Spleen (tissue), 11 donors: ENCODE results near the gene SFXN2. TPM values are rescaled to one million over a fixed set of nuclear protein-coding genes. Genes with fewer than 3 reads are reported as not detected.

Experiments
- DNase-seq: peaks from one replicate; pipeline ENCODE4 v3.0.0-alpha.2; 2020
- H3K27ac ChIP-seq, 8 donors: fragments of 200-600 bp; sonication (generic) in 7 of 8; 1 replicate in 4 of 8; 2 replicates in 4 of 8; pipeline versions ENCODE4 v1.5.0 to v1.8.0; 2016 to 2021; ENCODE audit warnings: inconsistent platforms in 4 of 8, mild to moderate bottlenecking in 4 of 8, moderate library complexity in 1 of 8
- H3K27me3 ChIP-seq, 7 donors: fragments of 200-600 bp; sonication (generic) in 6 of 7; replicated peaks in 1 of 7; 1 replicate in 4 of 7; 2 replicates in 3 of 7; pipeline versions ENCODE4 v1.5.0 to v1.8.0; 2016 to 2021; ENCODE audit warnings: inconsistent platforms in 3 of 7, mild to moderate bottlenecking in 1 of 7
- H3K36me3 ChIP-seq, 6 donors: fragments of 200-600 bp; sonication (generic) in 5 of 6; 1 replicate in 4 of 6; 2 replicates in 2 of 6; pipeline versions ENCODE4 v1.5.0 to v1.8.0; 2016 to 2021; ENCODE audit warnings: inconsistent platforms in 2 of 6
- H3K4me1 ChIP-seq, 6 donors: fragments of 200-600 bp; sonication (generic) in 5 of 6; 1 replicate in 3 of 6; 2 replicates in 3 of 6; pipeline versions ENCODE4 v1.5.0 to v1.8.0; 2016 to 2021; ENCODE audit warnings: inconsistent platforms in 3 of 6
- H3K4me3 ChIP-seq, 8 donors: fragments of 200-600 bp; sonication (generic) in 7 of 8; 1 replicate in 4 of 8; 2 replicates in 4 of 8; pipeline versions ENCODE4 v1.5.0 to v1.8.0; 2016 to 2021; ENCODE audit warnings: inconsistent platforms in 4 of 8, mild to moderate bottlenecking in 4 of 8, moderate library complexity in 2 of 8
- H3K9me3 ChIP-seq, 8 donors: fragments of 200-600 bp; sonication (generic) in 7 of 8; 1 replicate in 4 of 8; 2 replicates in 4 of 8; pipeline versions ENCODE4 v1.5.0 to v1.8.0; 2016 to 2021; ENCODE audit warnings: inconsistent platforms in 4 of 8
- CTCF ChIP-seq, 11 experiments: fragments of 200-600 bp in 7 of 11; fragments of 450-650 bp in 4 of 11; sonication (generic) in 4 of 11; IDR thresholded peaks in 8 of 11; conservative IDR thresholded peaks in 3 of 11; 1 replicate in 7 of 11; 2 replicates in 4 of 11; pipeline versions ENCODE4 v1.4.0 to v1.8.0; 2016 to 2021; ENCODE audit warnings: antibody characterized with exemption in 11 of 11, inconsistent platforms in 4 of 11, mild to moderate bottlenecking in 1 of 11
- POLR2A ChIP-seq, 3 donors: fragments of 450-650 bp; IDR thresholded peaks; one replicate each; pipeline ENCODE4 v1.5.1; 2017; ENCODE audit warnings: antibody characterized with exemption in 3 of 3, mild to moderate bottlenecking in 1 of 3
- POLR2AphosphoS5 ChIP-seq, 3 donors: sonication (generic); formaldehyde crosslinking; IDR thresholded peaks; one replicate each; pipeline ENCODE4 v1.5.1; 2017; ENCODE audit warnings: antibody characterized with exemption in 3 of 3
- WGBS, 5 donors: extraction: QIAGEN DNeasy Blood & Tissue Kit in 3 of 5; methylation state at CpG; one replicate each; pipeline versions ENCODE4 v1.1.5 to v1.1.7; 2013 to 2018; 5-methylcytosine and 5-hydroxymethylcytosine counted together
- intact Hi-C: fragments of 100-400 bp; cut with DNase I; formaldehyde crosslinking; loops from one replicate; pipeline ENCODE4 v1.15.0; 2023; ENCODE audit warnings: low total_unique reads
- polyA plus RNA-seq, 3 donors: library from polyadenylated mRNA; stranded (reverse); fragments of 200-250 nt; gene quantifications; one replicate each; pipeline ENCODE4 v1.2.1, GENCODE V29; 2013
- total RNA-seq, 7 donors: library from RNA; depleted of rRNA in 3 of 7; stranded (reverse); fragments of >200 nt in 3 of 7; fragmentation: NEBNext Ultra II Directional in 4 of 7; extraction: Animal tissue kit (Norgen Biotek cat#: 25700) in 4 of 7; gene quantifications; one replicate each; pipeline versions ENCODE4 v1.1.0 to v1.2.1, GENCODE V29; 2016 to 2021
- donor health status: healthy with polysubstance abuse.
- donor health status: DM: no; HTN: no; CAD: no; lungs with moderate emphysema.
- donor health status: DM: no; HTN: no; CAD: no.
- donor health status: Bipolar disorder and iron deficiency.
- donor health status: healthy.
- donor health status: DM: no; HTN: no; CAD: no.
- donor health status: DM: yes; HTN: yes; CAD: no.

Gene SFXN2
- total and polyA plus RNA-seq, 10 donors: 3.0 to 12.8 (median 9.8) TPM

DNA sequence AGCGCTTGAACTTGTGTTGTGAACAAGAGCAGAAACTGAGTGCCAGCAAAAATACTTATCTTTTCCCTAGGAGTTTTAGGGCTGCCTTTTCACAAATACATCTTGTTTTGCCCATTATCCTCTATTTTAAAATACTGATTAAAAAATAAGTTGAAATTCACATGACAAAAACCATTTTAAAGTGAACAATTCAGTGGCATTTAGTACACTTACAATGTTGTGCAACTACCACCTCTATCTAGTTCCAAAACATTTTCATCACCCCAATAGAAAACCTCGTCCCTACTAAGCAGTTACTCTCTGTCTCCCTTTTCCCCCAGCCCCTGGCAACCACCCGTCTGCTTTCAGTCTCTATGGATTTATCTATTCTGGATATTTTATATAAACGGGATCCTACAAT is 30.7 kb downstream of the SFXN2 start:
- H3K36me3 ChIP-seq: peaks cover 0 to 5% (median 0%) of the 10 kb centered on the region in 6 donors
- peaks cover 23 to 65% (median 40%) of the 10 kb centered on the region in 6 donors for H3K4me1 ChIP-seq
- no peak for TF ChIP-seq POLR2AphosphoS5 (IDR thresholded peaks at IDR 0.05)
- no peak for TF ChIP-seq CTCF (IDR thresholded peaks at IDR 0.05 in 8 of 11, conservative IDR thresholded peaks at IDR 0.05 in 3 of 11)
- no peak for TF ChIP-seq POLR2A (IDR thresholded peaks at IDR 0.05)
- intact Hi-C loops: no loop called here
- no peak for DNase-seq
- H3K27ac ChIP-seq: peak overlapping the region in 7 of 8 donors; percentile 82 to 97 (median 89)
- peak overlapping the region; percentile 84 to 99 (median 95) for H3K4me3 ChIP-seq
- no peaks in the 10 kb centered on the region for H3K27me3 ChIP-seq
- WGBS, 5 donors: 62 to 84% (median 74%) methylated on average over 4 of the region's 4 CpGs
- no peaks in the 10 kb centered on the region for H3K9me3 ChIP-seq

DNA sequence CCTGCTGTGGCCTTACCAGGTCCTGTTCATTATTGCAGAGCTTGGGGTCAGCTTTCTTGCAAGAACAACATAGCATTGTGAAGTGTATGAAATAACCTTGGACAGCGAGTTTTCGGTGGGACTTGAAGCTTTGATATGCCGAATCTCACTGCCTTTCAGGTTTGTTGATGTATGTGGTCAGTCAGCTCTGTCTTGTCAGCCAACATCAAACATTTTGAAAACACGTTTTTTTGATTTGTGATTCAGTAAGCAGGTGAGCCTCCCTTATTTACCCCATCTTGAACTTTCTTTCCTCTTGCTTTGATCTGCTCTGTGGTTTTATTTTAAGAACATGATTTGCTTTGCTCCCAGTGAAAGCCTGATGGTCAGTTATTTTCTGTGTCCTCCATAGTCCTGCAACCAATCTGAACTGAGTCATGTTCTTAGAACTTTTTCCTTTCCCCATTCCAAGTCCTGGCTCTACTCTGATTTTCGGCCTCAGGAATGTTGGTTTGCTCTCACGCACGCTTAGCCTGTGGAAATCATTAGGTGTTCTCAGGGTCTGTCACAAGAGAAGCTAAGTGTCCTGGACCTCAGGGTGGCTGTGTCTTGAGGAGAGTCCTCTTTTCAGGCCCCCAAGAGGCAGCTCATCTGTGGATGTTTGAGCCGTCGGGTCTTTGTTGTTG is 38.0 kb downstream of the SFXN2 start:
- no peak for DNase-seq
- intact Hi-C loops: no loop called here
- Histone ChIP-seq H3K27ac (peak overlapping the region in 5 of 8 donors; percentile 2 to 56 (median 47)), H3K4me1 (peaks cover 8 to 93% (median 34%) of the 10 kb centered on the region in 6 donors), H3K27me3 (no peaks in the 10 kb centered on the region), H3K9me3 (no peaks in the 10 kb centered on the region), H3K4me3 (no peak overlapping the region), H3K36me3 (peaks cover 0 to 31% (median 4%) of the 10 kb centered on the region in 6 donors)
- no peak for TF ChIP-seq POLR2A (IDR thresholded peaks at IDR 0.05)
- no peak for TF ChIP-seq POLR2AphosphoS5 (IDR thresholded peaks at IDR 0.05)
- TF ChIP-seq CTCF (IDR thresholded peaks at IDR 0.05 in 8 of 11, conservative IDR thresholded peaks at IDR 0.05 in 3 of 11): no peak
- 84 to 89% (median 87%) methylated on average over 9 of the region's 9 CpGs for WGBS, 5 donors

DNA sequence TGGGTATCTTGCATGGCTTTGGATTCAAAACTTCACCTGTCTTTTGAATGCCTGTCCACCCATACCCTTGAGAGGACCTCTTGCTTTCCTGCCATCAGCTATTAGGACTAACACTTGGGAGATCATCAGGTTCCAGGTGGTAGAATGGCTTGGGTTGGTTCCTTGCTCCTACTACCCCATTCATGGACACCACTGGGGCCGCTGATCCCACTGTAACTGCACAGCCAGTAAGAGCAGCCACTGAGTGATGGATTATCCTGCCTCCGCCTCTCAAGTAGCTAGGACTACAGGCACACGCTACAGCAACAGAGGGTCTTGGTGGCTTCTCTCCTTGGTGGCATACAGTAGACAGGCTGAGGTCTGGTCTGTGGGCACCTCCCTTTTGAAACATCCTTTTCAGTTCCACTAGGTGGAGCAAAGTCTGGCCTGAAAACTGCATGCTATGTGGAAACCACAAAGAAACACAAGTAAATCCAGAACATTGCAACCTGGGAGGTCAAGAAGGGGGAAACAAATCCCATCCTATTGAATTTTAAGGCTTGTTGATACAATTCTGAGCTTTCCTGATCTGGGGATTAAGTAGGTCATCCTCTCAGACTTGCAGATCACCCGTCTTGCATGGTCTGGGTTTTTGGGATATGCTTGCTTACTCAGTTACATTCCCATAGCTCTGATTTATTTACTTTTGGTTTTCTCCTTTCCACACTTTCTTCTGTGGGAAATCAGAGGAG is 38.7 kb downstream of the SFXN2 start:
- Histone ChIP-seq H3K4me3 (no peak overlapping the region), H3K36me3 (peaks cover 0 to 27% (median 4%) of the 10 kb centered on the region in 6 donors), H3K27ac (peak overlapping the region in 6 of 8 donors; percentile 3 to 56 (median 42)), H3K9me3 (no peaks in the 10 kb centered on the region), H3K4me1 (peaks cover 8 to 95% (median 37%) of the 10 kb centered on the region in 6 donors), H3K27me3 (no peaks in the 10 kb centered on the region)
- peak; percentile 61 for DNase-seq
- WGBS, 5 donors: 86 to 94% (median 88%) methylated on average over 4 of the region's 4 CpGs
- intact Hi-C loops: no loop called here
- TF ChIP-seq POLR2AphosphoS5 (IDR thresholded peaks at IDR 0.05) (no peak), CTCF (IDR thresholded peaks at IDR 0.05 in 8 of 11, conservative IDR thresholded peaks at IDR 0.05 in 3 of 11) (peak in 8 of 11 experiments; percentile 28 to 58 (median 45))

- peaks cover 8 to 95% (median 36%) of the 10 kb centered on the region in 6 donors for H3K4me1 ChIP-seq
- intact Hi-C loops: no loop called here
- peaks cover 0 to 27% (median 4%) of the 10 kb centered on the region in 6 donors for H3K36me3 ChIP-seq
- WGBS, 5 donors: 78 to 96% (median 93%) methylated on average over 1 of the region's 1 CpG
- no peaks in the 10 kb centered on the region for H3K27me3 ChIP-seq
- no peak overlapping the region for H3K4me3 ChIP-seq
- TF ChIP-seq POLR2AphosphoS5 (IDR thresholded peaks at IDR 0.05): no peak
- no peak for TF ChIP-seq CTCF (IDR thresholded peaks at IDR 0.05 in 8 of 11, conservative IDR thresholded peaks at IDR 0.05 in 3 of 11)
- TF ChIP-seq POLR2A (IDR thresholded peaks at IDR 0.05): no peak
- no peaks in the 10 kb centered on the region for H3K9me3 ChIP-seq
- H3K27ac ChIP-seq: peak overlapping the region in 6 of 8 donors; percentile 3 to 56 (median 42)
- no peak for DNase-seq
Measured at GRCh38 chr10:102753718-102754117, 39.3 kb downstream of the SFXN2 start.
